Myocyte (in vitro differentiated cells): ENCODE results near the gene NXPE4. TPM values are rescaled to one million over a fixed set of nuclear protein-coding genes. Genes with fewer than 3 reads are reported as not detected.

Experiments used
- DNase-seq: peaks from one replicate; pipeline ENCODE4 v3.0.0-alpha.2; 2012; ENCODE audit warnings: low read depth
- total RNA-seq: library from RNA; depleted of rRNA; stranded (reverse); fragments of >200 nt; gene quantifications from 2 replicates; pipeline ENCODE4 v1.2.3, GENCODE V29; 2014

Gene NXPE4
- total RNA-seq, 1 donor from 2014 or later, result not detected

DNA sequence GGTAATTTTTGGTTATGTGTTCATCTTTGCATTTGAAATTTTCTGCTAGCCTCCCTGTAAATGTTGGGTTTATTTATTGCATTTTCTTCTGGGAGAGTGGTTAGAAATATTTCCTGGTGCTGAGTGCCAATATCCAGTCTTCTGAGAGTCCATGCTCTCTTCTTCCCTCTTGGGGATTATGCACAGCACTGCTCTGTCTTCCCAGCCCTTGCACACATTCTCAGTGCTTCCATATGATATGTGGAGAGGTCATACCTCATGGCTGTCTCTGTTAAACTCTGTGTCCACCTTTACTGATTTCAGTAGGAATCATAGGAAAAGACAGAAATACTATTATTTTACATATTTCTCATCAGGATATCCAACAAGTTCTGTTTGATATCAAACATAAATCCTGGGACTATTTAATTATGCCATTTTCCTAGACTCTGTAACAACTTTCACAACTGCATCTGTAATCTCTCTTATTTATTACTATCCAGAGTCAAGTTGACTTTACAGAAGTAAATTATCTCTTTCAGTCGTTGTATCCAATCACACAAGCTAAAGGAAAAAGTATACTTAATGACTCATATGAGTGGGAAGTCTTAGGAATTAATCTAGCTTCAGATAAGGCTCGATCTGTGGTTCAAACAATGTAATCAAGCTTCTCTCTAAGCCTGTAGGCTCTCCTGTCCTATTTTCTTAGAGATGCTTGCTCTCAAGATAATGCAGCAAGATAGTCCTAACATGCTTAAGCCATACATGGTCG, 33.2 kb downstream of the NXPE4 start:
- no peak for DNase-seq

DNA sequence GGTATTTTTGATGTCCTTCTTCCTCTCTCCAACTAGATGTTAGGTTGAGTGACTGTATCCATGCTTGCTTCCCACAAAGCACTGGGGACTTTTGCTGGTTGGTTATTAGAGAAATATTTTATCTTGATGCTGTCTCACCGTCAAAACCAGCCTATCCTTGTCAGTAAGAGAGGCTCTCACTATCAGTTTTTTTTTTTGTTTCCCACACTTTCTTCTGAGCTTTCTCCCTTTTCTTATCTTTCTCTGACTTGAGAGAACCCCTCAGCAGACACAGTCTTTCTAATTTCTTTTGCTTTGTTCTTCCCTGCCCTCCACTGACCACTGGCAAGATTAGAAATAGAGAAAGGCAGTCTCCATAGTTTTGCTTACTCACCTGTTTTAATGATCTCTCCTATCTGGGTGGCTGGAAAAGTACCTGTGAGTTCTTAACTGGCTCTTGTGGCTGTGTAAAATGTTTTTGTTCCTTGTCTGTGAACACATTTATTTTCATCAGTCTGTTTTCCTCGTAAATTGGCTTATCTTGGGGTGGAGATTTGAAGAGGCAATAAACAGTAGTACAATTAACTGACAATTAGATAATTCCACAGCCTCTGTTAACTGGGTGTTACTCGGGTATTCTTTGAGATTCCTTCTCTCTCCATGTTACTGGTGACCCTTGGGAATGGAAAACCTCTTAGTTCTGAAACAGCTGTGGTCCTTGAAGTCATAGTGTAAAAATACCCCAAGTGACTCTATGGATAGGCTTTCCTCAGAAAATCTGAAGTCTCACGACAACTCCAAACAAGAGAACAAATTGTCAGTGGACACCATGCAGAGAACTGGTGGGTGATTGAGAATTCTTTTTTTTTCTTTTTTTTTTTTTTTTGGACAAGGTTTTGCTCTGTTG, 35.9 kb downstream of the NXPE4 start, which contains the start of gene NXPE1:
NXPE1 (minus strand) TSS at position 457 of the 886 bp plus-strand sequence. CDS start 8,680 bp downstream, outside the sequence.
- peak; percentile 80 for DNase-seq

DNA sequence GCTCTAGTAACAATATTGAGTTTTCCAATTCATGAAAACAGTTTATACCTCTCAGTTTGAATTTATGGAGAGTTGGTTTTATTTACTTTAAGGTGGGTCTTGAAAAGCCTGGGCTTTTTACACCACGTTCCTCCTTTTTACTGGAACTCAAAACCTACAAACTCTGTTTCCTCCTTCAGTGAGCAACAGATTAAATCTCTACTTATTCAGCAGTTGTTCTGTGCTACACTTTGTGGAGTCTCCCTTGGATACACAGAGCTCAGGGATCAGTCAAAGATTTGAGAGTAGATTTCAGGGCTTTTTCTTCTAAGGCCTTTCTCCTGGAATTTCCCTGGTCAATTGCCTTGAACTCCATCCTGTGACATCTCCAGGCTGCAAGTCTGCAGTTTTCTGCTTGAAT, 39.5 kb downstream of the NXPE4 start:
- no peak for DNase-seq

DNA sequence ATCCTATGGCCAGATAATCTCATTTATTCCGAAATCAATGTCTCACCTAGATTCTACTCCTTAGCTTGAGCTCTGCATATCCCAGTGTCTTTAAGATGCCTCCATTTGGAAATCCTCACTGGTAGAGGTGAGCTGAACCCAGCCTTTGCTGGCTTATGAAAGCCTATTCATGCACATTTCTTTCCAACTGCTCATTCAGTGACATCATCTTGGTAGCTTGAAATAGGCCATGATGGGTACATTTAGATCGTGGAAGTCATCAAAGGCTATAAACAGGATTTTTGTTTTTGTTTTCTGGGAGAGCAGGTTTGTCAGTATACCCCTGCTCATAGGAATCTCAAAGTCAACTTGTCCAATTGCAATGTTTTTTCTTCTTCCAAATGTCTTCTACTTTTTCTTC, 41.9 kb downstream of the NXPE4 start:
- peak; percentile 32 for DNase-seq

DNA sequence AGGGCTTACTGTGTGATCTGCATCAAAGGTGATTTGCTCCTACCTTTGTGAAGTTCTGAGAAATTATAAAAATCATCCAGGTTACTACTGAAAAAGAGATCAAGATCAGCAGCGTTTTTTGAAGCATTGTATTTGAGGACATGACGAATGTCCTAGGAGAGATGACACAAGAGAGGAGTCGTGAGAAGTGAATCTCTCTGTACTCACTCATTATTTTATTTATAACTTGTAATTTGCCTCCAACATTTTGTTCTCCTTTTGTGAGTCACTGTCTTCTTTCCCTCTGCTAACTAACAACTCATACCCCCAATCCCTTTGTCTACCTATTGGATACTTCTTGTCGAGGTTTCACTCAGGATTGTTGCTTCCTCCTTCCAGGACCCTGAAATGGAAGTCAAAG, 44.5 kb downstream of the NXPE4 start:
- DNase-seq, result no peak

DNA sequence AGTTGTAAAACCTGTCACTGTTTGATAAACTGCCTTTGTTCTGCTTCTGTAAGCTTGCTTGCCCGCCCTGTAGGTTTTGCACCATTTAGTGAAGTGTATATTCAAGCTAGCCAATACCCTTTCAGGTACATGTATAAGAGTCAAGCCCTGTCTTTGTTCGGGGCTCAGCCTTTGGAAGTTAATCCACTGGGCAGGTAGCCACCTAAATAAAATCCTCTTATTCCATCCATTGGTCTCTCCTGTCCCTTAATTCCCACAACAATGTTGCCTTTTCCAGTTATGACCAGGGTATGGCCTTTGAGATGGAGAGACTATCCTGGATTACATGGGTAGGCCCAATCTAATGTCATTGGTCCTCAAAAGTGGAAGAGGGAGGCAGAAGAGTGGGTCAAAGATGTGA, 69.9 kb downstream of the NXPE4 start:
- no peak for DNase-seq

DNA sequence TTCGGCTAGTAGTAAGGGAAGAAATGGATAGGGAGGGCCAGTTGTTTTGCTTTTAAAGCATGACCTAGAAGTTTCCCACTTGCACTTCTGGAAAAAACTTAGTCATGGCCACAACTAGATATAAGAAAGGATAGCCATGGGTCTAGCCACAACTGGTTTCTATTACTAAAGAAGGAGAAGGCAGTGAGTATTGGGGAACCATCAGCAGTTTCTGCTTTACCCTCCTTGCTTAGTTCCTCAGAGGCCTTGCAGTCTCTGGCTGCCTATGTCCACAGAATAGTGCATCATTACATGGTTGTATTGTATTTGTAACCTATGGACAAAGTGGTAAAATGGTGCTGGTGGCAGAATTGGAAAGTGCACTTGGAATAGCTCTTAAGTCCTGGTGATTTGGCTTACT, 71.5 kb downstream of the NXPE4 start:
- DNase-seq, result no peak

DNA sequence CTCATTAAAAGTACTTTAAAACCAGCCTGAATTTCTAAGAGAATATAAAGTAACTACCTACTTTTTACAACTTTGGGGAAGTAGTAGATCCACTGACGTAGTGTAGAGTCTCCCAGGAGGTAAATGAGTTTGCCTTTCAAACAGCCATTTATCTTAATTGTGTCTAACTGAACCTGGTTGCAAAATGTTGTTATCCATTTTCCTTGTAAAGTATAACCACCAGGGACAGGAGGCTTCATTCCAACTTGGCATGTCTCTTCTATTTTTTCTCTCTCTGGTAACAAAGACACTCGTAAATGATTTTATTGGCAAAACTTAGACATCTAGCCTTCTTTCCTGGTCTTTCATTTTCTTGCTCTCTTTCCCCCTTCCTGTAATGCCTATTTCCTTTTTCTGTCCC, 72.8 kb downstream of the NXPE4 start:
- DNase-seq, result no peak

Other genes with a start within 250 kb of the NXPE4 start
- 3.4 and 5.1 TPM in 2 replicates for gene C11orf71, start 195.3 kb downstream of the NXPE4 start, total RNA-seq
- gene RBM7, start 195.1 kb downstream of the NXPE4 start, total RNA-seq, result 15.9 and 19.1 TPM in 2 replicates
- gene REXO2, start 156.3 kb downstream of the NXPE4 start, total RNA-seq, result 87.5 and 98.0 TPM in 2 replicates
- not detected in 2 replicates for gene NXPE1, start 35.9 kb downstream of the NXPE4 start, total RNA-seq
- 0.26 and 0.40 TPM in 2 replicates for gene NXPE2, start 82.7 kb upstream of the NXPE4 start, total RNA-seq